RWPE2 (cell line): ENCODE measurements around the gene RPL31.

Experiments
- ATAC-seq: fragments of 200-7000 bp; cut with Tn5 transposase; 3 replicates; pipeline ENCODE4 v1.9.1; 2021; ENCODE audit warnings: low read depth
- DNase-seq: peaks from one replicate; pipeline ENCODE4 v3.0.0-alpha.2; 2020; ENCODE audit warnings: low spot score
- H3K27ac ChIP-seq: fragments of 450-650 bp; 2 replicates; pipeline ENCODE4 v1.5.1; 2017; ENCODE audit warnings: mild to moderate bottlenecking; ENCODE audit not compliant: poor library complexity, severe bottlenecking
- H3K27me3 ChIP-seq: fragments of 250-450 bp; sonication (Bioruptor Pico); 2 replicates; pipeline ENCODE4 v1.5.1; 2021; ENCODE audit warnings: mild to moderate bottlenecking, moderate library complexity; ENCODE audit not compliant: insufficient read depth, poor library complexity, severe bottlenecking
- H3K36me3 ChIP-seq: fragments of 250-450 bp; sonication (Bioruptor Pico); 2 replicates; pipeline ENCODE4 v1.5.1; 2020; ENCODE audit warnings: low read depth, mild to moderate bottlenecking, moderate library complexity
- H3K4me1 ChIP-seq: fragments of 250-450 bp; sonication (Bioruptor Pico); 2 replicates; pipeline ENCODE4 v1.5.1; 2021; ENCODE audit warnings: mild to moderate bottlenecking, moderate library complexity; ENCODE audit not compliant: insufficient read depth, poor library complexity, severe bottlenecking
- H3K4me3 ChIP-seq: fragments of 250-450 bp; sonication (Bioruptor Pico); 2 replicates; pipeline ENCODE4 v1.5.1; 2021; ENCODE audit warnings: mild to moderate bottlenecking, moderate library complexity; ENCODE audit not compliant: severe bottlenecking
- H3K9me3 ChIP-seq: fragments of 250-450 bp; sonication (Bioruptor Pico); 2 replicates; pipeline ENCODE4 v1.5.1; 2021; ENCODE audit warnings: mild to moderate bottlenecking, moderate library complexity; ENCODE audit not compliant: severe bottlenecking
- CTCF ChIP-seq: fragments of 450-650 bp; IDR thresholded peaks from one replicate; pipeline ENCODE4 v1.5.1; 2017; ENCODE audit warnings: mild to moderate bottlenecking, moderate library complexity; ENCODE audit not compliant: poor library complexity, severe bottlenecking

Gene RPL31

GRCh38 chr2:101038455-101039255, 36.6 kb downstream of the RPL31 start:
- peak; percentile 50 for TF ChIP-seq CTCF
- no peak overlapping the region for H3K27ac ChIP-seq
- H3K36me3 ChIP-seq, result peaks cover 72% of the 10 kb centered on the region
- H3K27me3 ChIP-seq, result no peaks in the 10 kb centered on the region
- H3K9me3 ChIP-seq, result no peaks in the 10 kb centered on the region
- no peak overlapping the region for H3K4me3 ChIP-seq
- no peaks in the 10 kb centered on the region for H3K4me1 ChIP-seq
- DNase-seq (no peak), ATAC-seq (no peak)

GRCh38 chr2:101040072-101040471, 38.0 kb downstream of the RPL31 start:
- no peak overlapping the region for H3K27ac ChIP-seq
- DNase-seq (no peak), ATAC-seq (no peak)
- no peak overlapping the region for H3K4me3 ChIP-seq
- H3K9me3 ChIP-seq, result no peaks in the 10 kb centered on the region
- peaks cover 61% of the 10 kb centered on the region for H3K36me3 ChIP-seq
- no peaks in the 10 kb centered on the region for H3K4me1 ChIP-seq
- TF ChIP-seq CTCF, result no peak
- H3K27me3 ChIP-seq, result no peaks in the 10 kb centered on the region

- DNase-seq (no peak), ATAC-seq (no peak)
- H3K4me1 ChIP-seq, result no peaks in the 10 kb centered on the region
- peaks cover 57% of the 10 kb centered on the region for H3K36me3 ChIP-seq
- no peaks in the 10 kb centered on the region for H3K27me3 ChIP-seq
- TF ChIP-seq CTCF, result no peak
- no peaks in the 10 kb centered on the region for H3K9me3 ChIP-seq
- H3K27ac ChIP-seq, result no peak overlapping the region
- no peak overlapping the region for H3K4me3 ChIP-seq
Measured at GRCh38 chr2:101040761-101041160, 38.7 kb downstream of the RPL31 start.

DNA sequence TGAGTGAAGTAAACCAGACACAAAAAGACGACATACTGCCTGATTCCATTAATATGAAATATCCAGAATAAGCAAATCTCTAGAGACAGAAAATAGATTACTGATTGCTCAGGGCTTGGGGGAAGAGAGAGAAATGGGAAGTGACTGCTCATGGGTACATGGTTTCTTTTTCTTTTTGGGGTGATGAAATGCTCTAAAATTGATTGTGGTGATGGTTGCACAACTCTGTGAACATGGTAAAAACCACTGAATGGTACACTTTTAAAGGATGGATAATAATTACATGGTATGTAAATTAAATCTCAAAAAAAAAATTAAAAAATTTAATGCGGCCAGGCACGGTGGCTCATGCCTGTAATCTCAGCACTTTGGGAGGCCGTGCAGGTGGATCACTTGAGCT, 39.3 kb downstream of the RPL31 start:
- H3K36me3 ChIP-seq, result peaks cover 57% of the 10 kb centered on the region

More for the DNA sequence above, 39.3 kb downstream of the RPL31 start:
- no peak for TF ChIP-seq CTCF
- no peaks in the 10 kb centered on the region for H3K27me3 ChIP-seq
- no peak overlapping the region for H3K27ac ChIP-seq
- DNase-seq (no peak), ATAC-seq (no peak)
- no peaks in the 10 kb centered on the region for H3K4me1 ChIP-seq
- H3K9me3 ChIP-seq, result no peaks in the 10 kb centered on the region
- H3K4me3 ChIP-seq, result no peak overlapping the region
